Measurements from ENCODE around the gene CENPVL2. TPM values are rescaled to one million over a fixed set of nuclear protein-coding genes. Genes with fewer than 3 reads are reported as not detected.
"Not testable (repeated sequence)": the region's sequence is repeated elsewhere in the genome, so short reads cannot be mapped to it uniquely, and the experiment has no call there.

The CENPVL2 gene
- not detected in 2 replicates for total RNA-seq

GRCh38 chrX:51682720-51683062 is at the start of gene CENPVL2:
CENPVL2 (minus strand) TSS chrX:51682831; CDS start chrX:51682831, 0 bp downstream.
- not testable (repeated sequence) for H3K27ac ChIP-seq (ENCODE audit: low read depth, low read length); H3K4me1 ChIP-seq (ENCODE audit: insufficient read depth, low read length); H3K27me3 ChIP-seq (ENCODE audit: insufficient read depth, low read length); H3K4me3 ChIP-seq (ENCODE audit: insufficient read depth, low read length); H3K79me2 ChIP-seq (ENCODE audit: insufficient read depth, low read length); H4K20me1 ChIP-seq (ENCODE audit: insufficient read depth, low read length); H2AFZ ChIP-seq (ENCODE audit: low read length); H3K36me3 ChIP-seq (ENCODE audit: insufficient read depth, low read length); H3K9me3 ChIP-seq (ENCODE audit: low read depth, low read length); DNase-seq (ENCODE audit: insufficient read length, low spot score, missing footprints); H3K4me2 ChIP-seq (ENCODE audit: insufficient read depth, low read length)

GRCh38 chrX:51728202-51728601 is 45.6 kb upstream of the CENPVL2 start:
- H3K27me3 ChIP-seq (ENCODE audit: insufficient read depth, low read length) = peaks cover 10% of the 10 kb centered on the region
- no peaks in the 10 kb centered on the region for H3K36me3 ChIP-seq (ENCODE audit: insufficient read depth, low read length)

DNA sequence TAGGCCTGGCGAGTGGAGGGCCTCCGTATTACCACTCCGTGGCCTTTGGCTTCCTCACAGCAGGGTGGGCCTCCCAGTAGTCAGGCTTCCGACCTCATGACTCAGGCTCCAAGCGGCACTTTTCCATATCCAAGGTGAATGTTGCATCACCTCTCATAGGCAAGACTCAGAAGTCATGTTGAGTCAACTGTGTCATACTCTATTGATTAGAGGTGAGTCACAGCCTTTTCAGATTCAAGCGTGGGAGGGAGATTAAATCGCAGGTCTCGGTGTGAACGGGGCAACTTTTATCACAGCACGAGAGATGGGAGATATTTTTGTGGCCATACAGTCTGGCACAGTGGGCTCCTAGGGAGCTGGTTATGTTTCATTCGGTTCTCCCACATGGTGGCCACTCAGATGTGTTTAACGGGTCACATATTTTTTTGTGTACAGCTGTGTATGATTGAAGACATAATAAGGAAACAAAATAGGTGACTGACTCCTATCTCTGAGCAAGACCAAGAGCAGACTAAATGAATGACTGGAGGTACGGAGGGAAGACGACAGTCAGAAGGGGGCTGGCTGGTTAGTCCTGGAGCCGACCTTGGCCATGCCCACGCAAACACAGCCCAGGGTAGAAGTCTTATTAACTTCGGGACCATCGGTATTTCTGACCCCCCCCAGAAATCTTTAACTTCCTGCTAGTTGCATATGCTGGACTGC is 30.5 kb upstream of the CENPVL2 start:
- not testable (repeated sequence) for H3K4me1 ChIP-seq (ENCODE audit: insufficient read depth, low read length); H3K9me3 ChIP-seq (ENCODE audit: low read depth, low read length); H3K27me3 ChIP-seq (ENCODE audit: insufficient read depth, low read length); H3K4me2 ChIP-seq (ENCODE audit: insufficient read depth, low read length); H3K36me3 ChIP-seq (ENCODE audit: insufficient read depth, low read length); H3K27ac ChIP-seq (ENCODE audit: low read depth, low read length); H2AFZ ChIP-seq (ENCODE audit: low read length); DNase-seq (ENCODE audit: insufficient read length, low spot score, missing footprints); H3K4me3 ChIP-seq (ENCODE audit: insufficient read depth, low read length); H4K20me1 ChIP-seq (ENCODE audit: insufficient read depth, low read length); H3K79me2 ChIP-seq (ENCODE audit: insufficient read depth, low read length)

More at GRCh38 chrX:51728202-51728601, 45.6 kb upstream of the CENPVL2 start:
- Histone ChIP-seq H3K9me3 (ENCODE audit: low read depth, low read length) (no peaks in the 10 kb centered on the region), H3K4me1 (ENCODE audit: insufficient read depth, low read length) (no peaks in the 10 kb centered on the region), H3K79me2 (ENCODE audit: insufficient read depth, low read length) (no peaks in the 10 kb centered on the region), H2AFZ (ENCODE audit: low read length) (no peak overlapping the region), H3K4me3 (ENCODE audit: insufficient read depth, low read length) (no peak overlapping the region), H3K27ac (ENCODE audit: low read depth, low read length) (no peak overlapping the region), H3K4me2 (ENCODE audit: insufficient read depth, low read length) (no peak overlapping the region), H4K20me1 (ENCODE audit: insufficient read depth, low read length) (no peaks in the 10 kb centered on the region)
- DNase-seq (ENCODE audit: insufficient read length, low spot score, missing footprints) = no peak
- TF ChIP-seq, protein P1, sequence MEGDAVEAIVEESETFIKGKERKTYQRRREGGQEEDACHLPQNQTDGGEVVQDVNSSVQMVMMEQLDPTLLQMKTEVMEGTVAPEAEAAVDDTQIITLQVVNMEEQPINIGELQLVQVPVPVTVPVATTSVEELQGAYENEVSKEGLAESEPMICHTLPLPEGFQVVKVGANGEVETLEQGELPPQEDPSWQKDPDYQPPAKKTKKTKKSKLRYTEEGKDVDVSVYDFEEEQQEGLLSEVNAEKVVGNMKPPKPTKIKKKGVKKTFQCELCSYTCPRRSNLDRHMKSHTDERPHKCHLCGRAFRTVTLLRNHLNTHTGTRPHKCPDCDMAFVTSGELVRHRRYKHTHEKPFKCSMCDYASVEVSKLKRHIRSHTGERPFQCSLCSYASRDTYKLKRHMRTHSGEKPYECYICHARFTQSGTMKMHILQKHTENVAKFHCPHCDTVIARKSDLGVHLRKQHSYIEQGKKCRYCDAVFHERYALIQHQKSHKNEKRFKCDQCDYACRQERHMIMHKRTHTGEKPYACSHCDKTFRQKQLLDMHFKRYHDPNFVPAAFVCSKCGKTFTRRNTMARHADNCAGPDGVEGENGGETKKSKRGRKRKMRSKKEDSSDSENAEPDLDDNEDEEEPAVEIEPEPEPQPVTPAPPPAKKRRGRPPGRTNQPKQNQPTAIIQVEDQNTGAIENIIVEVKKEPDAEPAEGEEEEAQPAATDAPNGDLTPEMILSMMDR (IDR thresholded peaks at IDR 0.05; ENCODE audit: extremely low read depth, low read depth, low read length) = no peak

GRCh38 chrX:51710277-51711164 is 27.9 kb upstream of the CENPVL2 start, which contains the start of gene CENPVL1:
CENPVL1 (plus strand) TSS chrX:51710512; CDS start chrX:51710512, 0 bp downstream.
- H3K9me3 ChIP-seq (ENCODE audit: low read depth, low read length) = not testable (repeated sequence)

DNA sequence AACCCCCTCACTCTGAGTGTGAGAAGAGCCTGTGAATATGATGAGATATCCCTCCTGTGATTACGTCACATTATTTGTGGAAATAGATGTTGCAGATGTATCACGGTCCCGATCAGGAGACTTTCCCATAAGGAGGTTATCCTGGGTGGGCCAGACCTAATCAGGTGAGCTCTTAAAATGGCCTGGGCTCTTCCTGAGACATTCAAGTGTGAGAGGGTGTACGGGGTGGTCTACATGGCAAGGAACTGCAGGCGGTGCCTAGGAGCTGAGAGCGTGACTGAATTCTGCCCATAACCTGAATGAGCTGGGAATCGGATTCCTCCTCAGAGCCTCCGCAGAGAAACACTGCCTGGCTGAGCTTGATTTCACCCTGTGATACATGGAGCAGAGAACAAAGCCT is 14.8 kb upstream of the CENPVL2 start:
- H2AFZ ChIP-seq (ENCODE audit: low read length) = no peak overlapping the region
- no peak overlapping the region for H3K4me3 ChIP-seq (ENCODE audit: insufficient read depth, low read length)
- no peaks in the 10 kb centered on the region for H4K20me1 ChIP-seq (ENCODE audit: insufficient read depth, low read length)
- no peaks in the 10 kb centered on the region for H3K79me2 ChIP-seq (ENCODE audit: insufficient read depth, low read length)
- H3K4me1 ChIP-seq (ENCODE audit: insufficient read depth, low read length) = no peaks in the 10 kb centered on the region
- no peak overlapping the region for H3K27ac ChIP-seq (ENCODE audit: low read depth, low read length)
- H3K36me3 ChIP-seq (ENCODE audit: insufficient read depth, low read length) = no peaks in the 10 kb centered on the region
- H3K9me3 ChIP-seq (ENCODE audit: low read depth, low read length) = no peaks in the 10 kb centered on the region
- peaks cover 2% of the 10 kb centered on the region for H3K27me3 ChIP-seq (ENCODE audit: insufficient read depth, low read length)
- H3K4me2 ChIP-seq (ENCODE audit: insufficient read depth, low read length) = no peak overlapping the region
- TF ChIP-seq, protein P1 (IDR thresholded peaks at IDR 0.05; ENCODE audit: extremely low read depth, low read depth, low read length) = no peak
- DNase-seq (ENCODE audit: insufficient read length, low spot score, missing footprints) = no peak

More at GRCh38 chrX:51710277-51711164, 27.9 kb upstream of the CENPVL2 start, which contains the start of gene CENPVL1:
- H3K79me2 ChIP-seq (ENCODE audit: insufficient read depth, low read length); DNase-seq (ENCODE audit: insufficient read length, low spot score, missing footprints); H4K20me1 ChIP-seq (ENCODE audit: insufficient read depth, low read length); H3K36me3 ChIP-seq (ENCODE audit: insufficient read depth, low read length); H3K4me2 ChIP-seq (ENCODE audit: insufficient read depth, low read length); H3K4me1 ChIP-seq (ENCODE audit: insufficient read depth, low read length); H3K27ac ChIP-seq (ENCODE audit: low read depth, low read length); H2AFZ ChIP-seq (ENCODE audit: low read length); H3K27me3 ChIP-seq (ENCODE audit: insufficient read depth, low read length); H3K4me3 ChIP-seq (ENCODE audit: insufficient read depth, low read length): not testable (repeated sequence)
